H1 (cell line): ENCODE results near the gene TSC22D4. TPM values are rescaled to one million over a fixed set of nuclear protein-coding genes. Genes with fewer than 3 reads are reported as not detected.

ENCODE experiments used
- CTCF ChIA-PET: fragments of 300-600 bp; sonication (Branson Sonifier 250); formaldehyde crosslinking; loops from one replicate; lab custom pipeline; 2021; ENCODE audit not compliant: partially characterized antibody; lab: Charles Lee
- POLR2A ChIA-PET: fragments of 300-600 bp; sonication (Branson Sonifier 250); formaldehyde crosslinking; loops from one replicate; lab custom pipeline; 2021; ENCODE audit warnings: inconsistent platforms; ENCODE audit not compliant: partially characterized antibody; lab: Charles Lee
- DNase-seq, 2 experiments: peaks; one replicate each; pipeline versions ENCODE4 v3.0.0 to v3.0.0-alpha.2; 2010 to 2022; ENCODE audit warnings: low spot score in 2 of 2, low read depth in 1 of 2, mixed read lengths in 1 of 2
- FAIRE-seq: peaks from 2 replicates; lab custom pipeline; 2011; peaks lifted over from hg19 to GRCh38; lab: Jason Lieb, UNC
- H2AFZ ChIP-seq: 2 replicates; pipeline ENCODE4 v1.8.1; 2012; ENCODE audit warnings: low read length, inconsistent platforms
- H2AK5ac ChIP-seq: 2 replicates; pipeline ENCODE4 v1.6.1; 2013; ENCODE audit warnings: low read depth, low read length
- H2BK120ac ChIP-seq: replicated peaks from 2 replicates; pipeline ENCODE3; 2013; ENCODE audit warnings: low read depth, low read length, inconsistent platforms
- H2BK12ac ChIP-seq: 2 replicates; pipeline ENCODE4 v1.6.1; 2013; ENCODE audit warnings: low read depth, low read length
- H2BK15ac ChIP-seq: 2 replicates; pipeline ENCODE4 v1.6.1; 2013; ENCODE audit warnings: low read length
- H2BK20ac ChIP-seq: 2 replicates; pipeline ENCODE4 v1.6.1; 2013; ENCODE audit warnings: low read length
- H2BK5ac ChIP-seq: 2 replicates; pipeline ENCODE4 v1.6.1; 2013; ENCODE audit warnings: low read depth, low read length
- H3K14ac ChIP-seq: 2 replicates; pipeline ENCODE4 v1.6.1; 2013; ENCODE audit warnings: inconsistent platforms; ENCODE audit not compliant: insufficient read length
- H3K18ac ChIP-seq: 2 replicates; pipeline ENCODE4 v1.6.1; 2013; ENCODE audit warnings: low read length; ENCODE audit errors: extremely low read depth
- H3K23ac ChIP-seq: 2 replicates; pipeline ENCODE4 v1.6.1; 2013; ENCODE audit warnings: inconsistent platforms; ENCODE audit not compliant: insufficient read length
- H3K23me2 ChIP-seq: 2 replicates; pipeline ENCODE4 v1.6.1; 2013; ENCODE audit warnings: low read depth, low read length
- H3K27ac ChIP-seq: 2 replicates; pipeline ENCODE4 v1.6.1; 2011; ENCODE audit warnings: low read depth, low read length, inconsistent platforms
- H3K27me3 ChIP-seq, 4 experiments: replicated peaks in 1 of 4; 1 replicate in 1 of 4; 2 replicates in 3 of 4; pipeline versions ENCODE4 v1.6.1 to v1.8.1; 2011 to 2013; ENCODE audit warnings: low read length in 3 of 4, mild to moderate bottlenecking in 3 of 4, inconsistent platforms in 2 of 4, mixed read lengths in 2 of 4, moderate library complexity in 1 of 4; ENCODE audit not compliant: control insufficient read depth in 3 of 4, insufficient read depth in 3 of 4; ENCODE audit errors: extremely low read depth in 1 of 4
- H3K36me3 ChIP-seq, 4 experiments: 2 replicates each; pipeline versions ENCODE4 v1.6.1 to v1.8.1; 2011 to 2013; ENCODE audit warnings: mild to moderate bottlenecking in 4 of 4, low read length in 3 of 4, moderate library complexity in 2 of 4, control low read depth in 1 of 4, inconsistent platforms in 1 of 4; ENCODE audit not compliant: insufficient read depth in 4 of 4, control insufficient read depth in 2 of 4
- H3K4ac ChIP-seq: replicated peaks from 2 replicates; pipeline ENCODE3; 2013; ENCODE audit warnings: low read length, low read depth, mixed read lengths, inconsistent platforms; ENCODE audit not compliant: insufficient read length
- H3K4me1 ChIP-seq, 4 experiments: replicated peaks in 1 of 4; 1 replicate in 1 of 4; 2 replicates in 3 of 4; pipeline versions ENCODE4 v1.6.1 to v1.8.1; 2011 to 2013; ENCODE audit warnings: low read length in 3 of 4, inconsistent platforms in 2 of 4, mixed read lengths in 1 of 4; ENCODE audit not compliant: insufficient read depth in 4 of 4, control insufficient read depth in 3 of 4
- H3K4me2 ChIP-seq, 2 experiments: 2 replicates each; pipeline versions ENCODE4 v1.6.1 to v1.8.1; 2011 to 2013; ENCODE audit warnings: low read depth in 2 of 2, low read length in 2 of 2, control low read depth in 1 of 2, inconsistent platforms in 1 of 2, mild to moderate bottlenecking in 1 of 2; ENCODE audit not compliant: insufficient read depth in 1 of 2
- H3K4me3 ChIP-seq, 4 experiments: fragments of 200-600, 300-600 bp in 1 of 4; sonication (generic), shearing (Covaris generic), sonication (Bioruptor Twin) in 1 of 4; 2 replicates each; pipeline versions ENCODE4 v1.5.1 to v1.8.1; 2011 to 2016; ENCODE audit warnings: low read length in 4 of 4, low read depth in 3 of 4, control low read depth in 2 of 4, inconsistent platforms in 2 of 4, mild to moderate bottlenecking in 2 of 4, mixed read lengths in 1 of 4, moderate library complexity in 1 of 4; ENCODE audit not compliant: insufficient read depth in 2 of 4; ENCODE audit errors: extremely low read depth in 1 of 4
- H3K56ac ChIP-seq: replicated peaks from 2 replicates; pipeline ENCODE3; 2013; ENCODE audit warnings: low read depth, mild to moderate bottlenecking, mixed read lengths, low read length, inconsistent platforms; ENCODE audit not compliant: insufficient read length
- H3K79me1 ChIP-seq: 2 replicates; pipeline ENCODE4 v1.6.1; 2013; ENCODE audit warnings: low read depth, low read length, control low read depth
- H3K79me2 ChIP-seq, 2 experiments: 2 replicates each; pipeline versions ENCODE4 v1.6.1 to v1.8.1; 2012 to 2013; ENCODE audit warnings: low read length in 2 of 2, mild to moderate bottlenecking in 2 of 2, inconsistent platforms in 1 of 2; ENCODE audit not compliant: insufficient read depth in 2 of 2, control insufficient read depth in 1 of 2
- H3K9ac ChIP-seq, 4 experiments: replicated peaks in 1 of 4; 1 replicate in 1 of 4; 2 replicates in 3 of 4; pipeline versions ENCODE4 v1.6.1 to v1.8.1; 2011 to 2013; ENCODE audit warnings: low read depth in 3 of 4, low read length in 3 of 4, control low read depth in 2 of 4, mild to moderate bottlenecking in 2 of 4, moderate library complexity in 2 of 4, inconsistent platforms in 1 of 4; ENCODE audit errors: extremely low read depth in 1 of 4
- H3K9me3 ChIP-seq, 2 experiments: 2 replicates each; pipeline versions ENCODE4 v1.6.1 to v1.8.1; 2012 to 2013; ENCODE audit warnings: mild to moderate bottlenecking in 2 of 2, moderate library complexity in 2 of 2, control low read depth in 1 of 2, inconsistent platforms in 1 of 2, low read depth in 1 of 2, low read length in 1 of 2, mixed read lengths in 1 of 2; ENCODE audit not compliant: insufficient read depth in 2 of 2
- H4K20me1 ChIP-seq, 2 experiments: replicated peaks in 1 of 2; 2 replicates each; pipeline versions ENCODE3 to v1.8.1; 2011 to 2013; ENCODE audit warnings: inconsistent platforms in 2 of 2, low read length in 2 of 2, mild to moderate bottlenecking in 1 of 2; ENCODE audit not compliant: insufficient read depth in 2 of 2, control insufficient read depth in 1 of 2
- H4K5ac ChIP-seq: 2 replicates; pipeline ENCODE4 v1.6.1; 2013; ENCODE audit warnings: low read length, low read depth, mixed read lengths, inconsistent platforms; ENCODE audit not compliant: insufficient read length
- H4K8ac ChIP-seq: 2 replicates; pipeline ENCODE4 v1.8.0; 2013; ENCODE audit warnings: mild to moderate bottlenecking, moderate library complexity, low read length, inconsistent platforms; ENCODE audit not compliant: insufficient read depth; ENCODE audit errors: extremely low read depth
- H4K91ac ChIP-seq: replicated peaks from 2 replicates; pipeline ENCODE3; 2013; ENCODE audit warnings: low read length, mixed read lengths, inconsistent platforms; ENCODE audit not compliant: insufficient read length
- BCL11A ChIP-seq, 2 experiments: IDR thresholded peaks; one replicate each; pipeline ENCODE4 v1.6.1; 2011; ENCODE audit warnings: low read depth in 2 of 2, low read length in 2 of 2, mild to moderate bottlenecking in 2 of 2
- CBX8 ChIP-seq: fragments of 300-800, 300-1000 bp; sonication (generic); IDR thresholded peaks from 2 replicates; pipeline ENCODE4 v1.7.1; 2016; ENCODE audit warnings: low read depth, low read length, borderline replicate concordance
- EGR1 ChIP-seq: IDR thresholded peaks from 2 replicates; pipeline ENCODE4 v1.6.1; 2011; ENCODE audit warnings: low read depth, low read length, borderline replicate concordance
- EP300 ChIP-seq, 2 experiments: IDR thresholded peaks; 1 replicate in 1 of 2; 2 replicates in 1 of 2; pipeline ENCODE4 v1.6.1; 2011 to 2012; ENCODE audit warnings: low read depth in 2 of 2, low read length in 2 of 2, mild to moderate bottlenecking in 2 of 2, borderline replicate concordance in 1 of 2, inconsistent platforms in 1 of 2, moderate library complexity in 1 of 2
- JUN ChIP-seq: IDR thresholded peaks from 2 replicates; pipeline ENCODE4 v1.6.1; 2011; ENCODE audit warnings: low read depth, mild to moderate bottlenecking, improper control_type of control experiment, low read length
- RFX5 ChIP-seq: IDR thresholded peaks from 2 replicates; pipeline ENCODE4 v1.6.1; 2011; ENCODE audit warnings: low read depth, low read length, improper control_type of control experiment, borderline replicate concordance
- RXRA ChIP-seq: IDR thresholded peaks from 2 replicates; pipeline ENCODE4 v1.6.1; 2011; ENCODE audit warnings: low read depth, mild to moderate bottlenecking, low read length, moderate library complexity; ENCODE audit not compliant: insufficient read depth
- SAP30 ChIP-seq: fragments of 300-600 bp; sonication (generic); IDR thresholded peaks from 2 replicates; pipeline ENCODE4 v1.7.1; 2012; ENCODE audit warnings: low read length, moderate library complexity, mild to moderate bottlenecking, inconsistent platforms; ENCODE audit not compliant: insufficient read depth, insufficient replicate concordance
- SP1 ChIP-seq: IDR thresholded peaks from 2 replicates; pipeline ENCODE4 v1.6.1; 2011; ENCODE audit warnings: low read depth, low read length
- WGBS, 2 experiments: shearing (Covaris generic) in 1 of 2; methylation state at CpG; one replicate each; pipeline versions ENCODE4 v1.1.6 to v1.1.7; 2013 to 2015; ENCODE audit warnings: low lambda C conversion rate in 2 of 2, mixed read lengths in 2 of 2, inconsistent platforms in 1 of 2, low coverage in 1 of 2, missing lambda C conversion rate in 1 of 2; ENCODE audit not compliant: insufficient replicate concordance in 2 of 2, insufficient coverage in 1 of 2, insufficient read length in 1 of 2; ENCODE audit errors: extremely low coverage in 1 of 2, missing lambda C conversion rate in 1 of 2; 5-methylcytosine and 5-hydroxymethylcytosine counted together
- polyA plus RNA-seq, 7 experiments: library from polyadenylated mRNA; depleted of rRNA in 3 of 7; stranded (reverse) in 5 of 7; unstranded in 2 of 7; fragments of >200 nt in 5 of 7; fragments of 200-250 nt in 2 of 7; gene quantifications; 1 replicate in 5 of 7; 2 replicates in 1 of 7; 4 replicates in 1 of 7; pipeline versions ENCODE4 v1.2.1 to v1.2.3, GENCODE V29; 2011 to 2013; ENCODE audit warnings: missing spikeins in 2 of 7, mixed read lengths in 2 of 7
- total RNA-seq: library from RNA; stranded (reverse); fragmentation: NEBNext Ultra II Directional; extraction: Animal tissue kit (Norgen Biotek cat#: 25700); gene quantifications from 2 replicates; pipeline ENCODE4 v1.2.1, GENCODE V29; 2021
- TF ChIP-seq, protein P1 (sequence below): IDR thresholded peaks from 2 replicates; pipeline ENCODE4 v1.6.1; 2011; ENCODE audit warnings: low read length, improper control_type of control experiment

The TSC22D4 gene
- total and polyA plus RNA-seq, 2 of the 8 experiments (the other 6 are each of a cell fraction or from before 2014, with no cell fraction given): 13.2 to 20.3 TPM

DNA sequence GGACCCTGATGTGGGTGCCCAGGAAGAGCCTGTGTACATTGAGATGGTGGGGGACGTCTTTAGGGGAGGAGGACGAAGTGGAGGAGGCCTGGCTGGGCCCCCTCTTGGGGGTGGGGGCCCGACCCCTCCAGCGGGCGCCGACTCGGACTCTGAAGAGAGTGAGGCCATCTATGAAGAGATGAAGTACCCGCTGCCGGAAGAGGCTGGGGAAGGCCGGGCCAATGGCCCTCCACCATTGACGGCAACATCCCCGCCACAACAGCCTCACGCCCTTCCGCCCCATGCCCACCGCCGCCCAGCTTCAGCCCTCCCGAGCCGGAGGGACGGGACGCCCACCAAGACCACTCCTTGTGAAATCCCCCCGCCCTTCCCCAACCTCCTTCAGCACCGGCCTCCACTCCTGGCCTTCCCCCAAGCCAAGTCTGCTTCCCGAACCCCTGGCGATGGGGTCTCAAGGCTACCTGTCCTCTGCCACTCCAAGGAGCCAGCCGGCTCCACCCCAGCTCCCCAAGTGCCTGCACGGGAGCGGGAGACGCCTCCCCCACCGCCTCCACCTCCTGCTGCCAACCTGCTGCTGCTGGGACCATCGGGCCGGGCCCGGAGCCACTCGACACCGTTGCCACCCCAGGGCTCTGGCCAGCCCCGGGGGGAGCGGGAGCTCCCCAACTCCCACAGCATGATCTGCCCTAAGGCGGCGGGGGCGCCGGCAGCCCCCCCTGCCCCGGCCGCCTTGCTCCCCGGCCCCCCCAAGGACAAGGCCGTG is 9.5 kb upstream of the TSC22D4 start:
- Histone ChIP-seq H3K4me3 (no peak overlapping the region), H3K4ac (no peak overlapping the region), H2BK120ac (no peak overlapping the region), H3K4me2 (no peak overlapping the region), H3K23me2 (peaks cover 11% of the 10 kb centered on the region; the same call in 1 of the 2 replicates), H3K27ac (no peak overlapping the region), H3K23ac (no peak overlapping the region), H2AFZ (no peak overlapping the region), H4K20me1 (peaks cover 0 to 7% of the 10 kb centered on the region in 2 experiments), H2BK12ac (no peak overlapping the region), H3K79me2 (no peaks in the 10 kb centered on the region; a peak in 1 of 4 replicates), H3K36me3 (peaks cover 0 to 9% (median 0%) of the 10 kb centered on the region in 4 experiments; a peak in 3 of 8 replicates), H3K56ac (no peak overlapping the region), H2BK15ac (no peak overlapping the region), H3K14ac (no peak overlapping the region), H3K9me3 (no peaks in the 10 kb centered on the region), H3K9ac (no peak overlapping the region), H3K4me1 (peaks cover 2 to 24% (median 14%) of the 10 kb centered on the region in 4 experiments), H4K8ac (no peak overlapping the region), H4K91ac (no peak overlapping the region), H3K18ac (no peak overlapping the region), H4K5ac (no peak overlapping the region), H2BK5ac (no peak overlapping the region), H2AK5ac (no peak overlapping the region), H3K27me3 (peaks cover 0 to 4% (median 2%) of the 10 kb centered on the region in 4 experiments; a peak in 5 of 7 replicates), H3K79me1 (no peaks in the 10 kb centered on the region), H2BK20ac (no peak overlapping the region)
- DNase-seq (no peak), FAIRE-seq (no peak)
- WGBS, 2 experiments: 91% methylated on average over 32 of the region's 44 CpGs; no CpG with 5 or more reads in 1 of the 2 experiments
- POLR2A ChIA-PET: interaction anchor here (0.7 to 1.6 kb wide), 4 partner anchors 9 to 72 kb away, joined by 3 to 6 read pairs (median 4); partner anchors contain the start of genes MEPCE and ZCWPW1
- CTCF ChIA-PET: interaction anchor here (0.6 to 2.3 kb wide), 8 partner anchors 8 to 997 kb away, joined by 3 to 6 read pairs (median 3); no protein-coding TSS in a partner anchor
- TF ChIP-seq RXRA (no peak), BCL11A (IDR thresholded peaks at IDR 0.05; ENCODE audit: low read depth in 2 of 2, low read length in 2 of 2) (no peak), JUN (no peak), RFX5 (no peak), EP300 (IDR thresholded peaks at IDR 0.05; ENCODE audit: borderline replicate concordance in 1 of 2, low read depth in 2 of 2, low read length in 2 of 2) (no peak), SP1 (no peak), EGR1 (no peak), CBX8 (no peak), SAP30 (no peak)
- TF ChIP-seq, protein P1, sequence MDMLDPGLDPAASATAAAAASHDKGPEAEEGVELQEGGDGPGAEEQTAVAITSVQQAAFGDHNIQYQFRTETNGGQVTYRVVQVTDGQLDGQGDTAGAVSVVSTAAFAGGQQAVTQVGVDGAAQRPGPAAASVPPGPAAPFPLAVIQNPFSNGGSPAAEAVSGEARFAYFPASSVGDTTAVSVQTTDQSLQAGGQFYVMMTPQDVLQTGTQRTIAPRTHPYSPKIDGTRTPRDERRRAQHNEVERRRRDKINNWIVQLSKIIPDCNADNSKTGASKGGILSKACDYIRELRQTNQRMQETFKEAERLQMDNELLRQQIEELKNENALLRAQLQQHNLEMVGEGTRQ: no peak
